K562 (cell line): ENCODE measurements around the gene SSX4B. TPM values are rescaled to one million over a fixed set of nuclear protein-coding genes. Genes with fewer than 3 reads are reported as not detected.
"Not testable (repeated sequence)": the region's sequence is repeated elsewhere in the genome, so short reads cannot be mapped to it uniquely, and the experiment has no call there.

ENCODE experiments used
- ATAC-seq: fragments of 200-7000 bp; cut with Tn5 transposase; 3 replicates; pipeline ENCODE4 v1.9.1; 2020; ENCODE audit warnings: moderate library complexity
- BruUV-seq: library from RNA; stranded (reverse); fragments of 400-500 nt; replicated peaks from 2 replicates; lab custom pipeline; 2021; lab: Mats Ljungman, UMichigan
- CTCF ChIA-PET: fragments of 300-600 bp; formaldehyde crosslinking; extraction: SDS; loops from one replicate; lab custom pipeline; 2021; ENCODE audit warnings: low intra/inter-chr PET ratio; lab: Yijun Ruan, JAX
- POLR2A ChIA-PET: fragments of 300-600, 350-650 bp; sonication (Branson Sonifier 250); formaldehyde crosslinking; extraction: SDS; loops from one replicate; lab custom pipeline; 2021; ENCODE audit warnings: antibody characterized with exemption, inconsistent platforms; lab: Yijun Ruan, JAX
- DNase-seq, 4 experiments: peaks; one replicate each; pipeline versions ENCODE4 v3.0.0 to v3.0.0-alpha.2; 2011 to 2018; ENCODE audit warnings: low spot score in 3 of 4, mixed read lengths in 3 of 4; ENCODE audit errors: extremely low read depth in 1 of 4
- FAIRE-seq: peaks from 2 replicates; lab custom pipeline; 2011; peaks lifted over from hg19 to GRCh38; lab: Jason Lieb, UNC
- H2AFZ ChIP-seq: 2 replicates; pipeline ENCODE4 v1.6.0; 2011; ENCODE audit warnings: low read depth, low read length, control low read depth, inconsistent platforms
- H3K27ac ChIP-seq: fragments of 200-600 bp; 3 replicates; pipeline ENCODE4 v1.8.0; 2011; ENCODE audit warnings: low read depth, mild to moderate bottlenecking, control low read depth, inconsistent platforms, low read length, moderate library complexity, mixed read lengths; ENCODE audit errors: extremely low read depth
- H3K27me3 ChIP-seq, 2 experiments: fragments of 300-600 bp in 1 of 2; 2 replicates in 1 of 2; 3 replicates in 1 of 2; pipeline versions ENCODE4 v1.6.0 to v1.8.0; 2011; ENCODE audit warnings: inconsistent platforms in 2 of 2, low read length in 2 of 2, mild to moderate bottlenecking in 1 of 2, mixed read lengths in 1 of 2, moderate library complexity in 1 of 2; ENCODE audit not compliant: control insufficient read depth in 2 of 2, insufficient read depth in 2 of 2
- H3K36me3 ChIP-seq: fragments of 300-600 bp; 3 replicates; pipeline ENCODE4 v1.8.0; 2011; ENCODE audit warnings: mild to moderate bottlenecking, low read length, inconsistent platforms; ENCODE audit not compliant: control insufficient read depth, insufficient read depth
- H3K4me1 ChIP-seq, 2 experiments: fragments of 200-600 bp in 1 of 2; replicated peaks in 1 of 2; 2 replicates in 1 of 2; 3 replicates in 1 of 2; pipeline versions ENCODE4 v1.5.1 to v1.8.0; 2011; ENCODE audit warnings: inconsistent platforms in 2 of 2, low read length in 2 of 2, mild to moderate bottlenecking in 1 of 2, mixed read lengths in 1 of 2, moderate library complexity in 1 of 2; ENCODE audit not compliant: control insufficient read depth in 2 of 2, insufficient read depth in 2 of 2
- H3K4me2 ChIP-seq: 2 replicates; pipeline ENCODE4 v1.6.1; 2011; ENCODE audit warnings: low read length, control low read depth, inconsistent platforms, mixed read lengths; ENCODE audit not compliant: insufficient read depth
- H3K4me3 ChIP-seq: fragments of 200-600 bp; sonication (generic), shearing (Covaris generic); 2 replicates; pipeline ENCODE4 v1.5.1; 2016; ENCODE audit warnings: control low read depth, inconsistent platforms
- H3K79me2 ChIP-seq: fragments of 200-600 bp; 3 replicates; pipeline ENCODE4 v1.8.0; 2011; ENCODE audit warnings: low read length, inconsistent platforms; ENCODE audit not compliant: control insufficient read depth, insufficient read depth
- H3K9ac ChIP-seq, 2 experiments: 2 replicates each; pipeline versions ENCODE4 v1.6.0 to v1.6.1; 2011; ENCODE audit warnings: low read depth in 2 of 2, low read length in 2 of 2, control low read depth in 1 of 2, inconsistent platforms in 1 of 2, mild to moderate bottlenecking in 1 of 2, mixed read lengths in 1 of 2; ENCODE audit not compliant: insufficient read depth in 1 of 2
- H3K9me1 ChIP-seq: one replicate; pipeline ENCODE4 v1.6.0; 2011; ENCODE audit warnings: inconsistent platforms, mild to moderate bottlenecking, low read length, moderate library complexity; ENCODE audit not compliant: control insufficient read depth, insufficient read depth
- H3K9me3 ChIP-seq: replicated peaks from 2 replicates; pipeline ENCODE4 v1.5.1; 2011; ENCODE audit warnings: low read depth, low read length, inconsistent platforms; ENCODE audit not compliant: control insufficient read depth, insufficient read depth
- H4K20me1 ChIP-seq: replicated peaks from 2 replicates; pipeline ENCODE4 v1.6.1; 2011; ENCODE audit warnings: low read length, inconsistent platforms, mixed read lengths; ENCODE audit not compliant: control insufficient read depth, insufficient read depth
- C11orf30 ChIP-seq: fragments of 450-650 bp; IDR thresholded peaks from 2 replicates; pipeline ENCODE4 v1.6.1; 2016; ENCODE audit warnings: low read depth, mild to moderate bottlenecking
- MAFF ChIP-seq: IDR thresholded peaks from 2 replicates; pipeline ENCODE4 v1.6.1; 2012; ENCODE audit warnings: low read length, improper control_type of control experiment
- MAFG ChIP-seq: fragments of 450-650 bp; conservative IDR thresholded peaks from 2 replicates; pipeline ENCODE4 v1.6.1; 2016; ENCODE audit warnings: missing genetic modification characterization, missing compliant biosample characterization
- MAFK ChIP-seq: IDR thresholded peaks from 2 replicates; pipeline ENCODE4 v1.6.1; 2011; ENCODE audit warnings: low read length, improper control_type of control experiment
- NFE2 ChIP-seq: IDR thresholded peaks from 2 replicates; pipeline ENCODE4 v1.6.1; 2014; ENCODE audit warnings: antibody characterized with exemption, low read depth
- ZNF316 ChIP-seq: fragments of 450-650 bp; IDR thresholded peaks from 2 replicates; pipeline ENCODE4 v1.6.1; 2016
- WGBS: fragments of 100-300 bp; shearing (Covaris generic); methylation state at CpG from one replicate; pipeline ENCODE4 v1.1.6; 2016; ENCODE audit warnings: low coverage, mixed read lengths; ENCODE audit not compliant: insufficient coverage; ENCODE audit errors: missing lambda C conversion rate; 5-methylcytosine and 5-hydroxymethylcytosine counted together
- in situ Hi-C: fragments of 300-500 bp; cut with MboI; formaldehyde crosslinking; loops from 4 replicates; pipeline ENCODE4 v1.15.0; 2018; ENCODE audit warnings: inconsistent platforms, mixed read lengths
- intact Hi-C: fragments of 100-400 bp; cut with micrococcal nuclease; formaldehyde crosslinking; loops from 2 replicates; pipeline ENCODE4 v1.14.2; 2022
- polyA plus RNA-seq, 8 experiments: library from polyadenylated mRNA; depleted of rRNA in 4 of 8; stranded (reverse) in 5 of 8; unstranded in 3 of 8; fragments of >200 nt; fragmentation: Nextera tagmentation in 2 of 8; fragmentation: Illumina TruSeq in 1 of 8; extraction: Ambion mirVana in 2 of 8; extraction: Trizol in 1 of 8; gene quantifications; 2 replicates each; pipeline versions ENCODE4 v1.2.1 to v1.2.3, GENCODE V29; 2011 to 2014; ENCODE audit warnings: inconsistent platforms in 1 of 8, missing spikeins in 1 of 8
- total RNA-seq, 7 experiments: library from RNA; depleted of rRNA in 6 of 7; stranded (reverse); fragments of >200 nt in 6 of 7; fragmentation: Illumina TruSeq in 2 of 7; extraction: Trizol in 2 of 7; gene quantifications; 2 replicates each; pipeline versions ENCODE4 v1.2.1 to v1.2.3, GENCODE V29; 2011 to 2021; ENCODE audit warnings: low replicate concordance in 1 of 7
- TF ChIP-seq, protein P1 (sequence below), 3 experiments: IDR thresholded peaks in 2 of 3; conservative IDR thresholded peaks in 1 of 3; 2 replicates each; pipeline ENCODE4 v1.5.1; 2011 to 2012; ENCODE audit warnings: low read length in 3 of 3, mild to moderate bottlenecking in 3 of 3, control low read depth in 2 of 3, improper control_type of control experiment in 1 of 3, inconsistent platforms in 1 of 3, low read depth in 1 of 3, mixed read lengths in 1 of 3, moderate library complexity in 1 of 3; ENCODE audit not compliant: insufficient read depth in 2 of 3

SSX4B gene
- total and polyA plus RNA-seq, 9 of the 15 experiments (the other 6 are each of a cell fraction or from before 2014, with no cell fraction given): 0.29 to 10.0 (median 4.9) TPM; not detected in 2

DNA sequence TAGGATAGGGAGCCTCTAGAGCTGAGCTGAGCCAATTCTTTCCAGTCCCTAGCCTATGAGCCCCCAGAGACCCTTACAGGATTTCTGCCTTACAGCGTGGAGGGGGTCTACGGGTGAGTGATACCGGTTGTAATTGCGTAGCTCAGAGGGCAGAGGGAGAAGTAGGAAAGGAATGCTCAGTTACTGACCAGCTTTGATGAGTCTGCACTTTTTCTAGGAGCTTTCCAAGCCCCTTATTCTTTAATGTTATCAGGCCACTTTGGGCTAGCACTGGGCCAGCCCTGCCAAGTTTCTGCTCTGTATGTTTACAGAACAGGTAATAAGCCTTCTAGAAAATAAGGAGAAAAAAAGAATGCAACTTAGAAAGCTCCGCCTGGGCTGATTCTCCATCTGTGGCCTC is 17.8 kb upstream of the SSX4B start:
- H3K9me1 ChIP-seq, H3K4me1 ChIP-seq, CTCF ChIA-PET, BruUV-seq, H2AFZ ChIP-seq, H3K9me3 ChIP-seq, H4K20me1 ChIP-seq, H3K36me3 ChIP-seq, H3K79me2 ChIP-seq, FAIRE-seq, H3K27me3 ChIP-seq, H3K4me2 ChIP-seq, H3K4me3 ChIP-seq, intact Hi-C loops, in situ Hi-C loops, H3K27ac ChIP-seq, POLR2A ChIA-PET, H3K9ac ChIP-seq, ATAC-seq: not testable (repeated sequence)
- peak in 1 of 4 experiments; percentile 8 for DNase-seq
- TF ChIP-seq MAFK: peak; percentile 78
- TF ChIP-seq MAFF: peak; percentile 78
- peak; percentile 66 for TF ChIP-seq NFE2
- TF ChIP-seq ZNF316: peak; percentile 95
- TF ChIP-seq, protein P1, sequence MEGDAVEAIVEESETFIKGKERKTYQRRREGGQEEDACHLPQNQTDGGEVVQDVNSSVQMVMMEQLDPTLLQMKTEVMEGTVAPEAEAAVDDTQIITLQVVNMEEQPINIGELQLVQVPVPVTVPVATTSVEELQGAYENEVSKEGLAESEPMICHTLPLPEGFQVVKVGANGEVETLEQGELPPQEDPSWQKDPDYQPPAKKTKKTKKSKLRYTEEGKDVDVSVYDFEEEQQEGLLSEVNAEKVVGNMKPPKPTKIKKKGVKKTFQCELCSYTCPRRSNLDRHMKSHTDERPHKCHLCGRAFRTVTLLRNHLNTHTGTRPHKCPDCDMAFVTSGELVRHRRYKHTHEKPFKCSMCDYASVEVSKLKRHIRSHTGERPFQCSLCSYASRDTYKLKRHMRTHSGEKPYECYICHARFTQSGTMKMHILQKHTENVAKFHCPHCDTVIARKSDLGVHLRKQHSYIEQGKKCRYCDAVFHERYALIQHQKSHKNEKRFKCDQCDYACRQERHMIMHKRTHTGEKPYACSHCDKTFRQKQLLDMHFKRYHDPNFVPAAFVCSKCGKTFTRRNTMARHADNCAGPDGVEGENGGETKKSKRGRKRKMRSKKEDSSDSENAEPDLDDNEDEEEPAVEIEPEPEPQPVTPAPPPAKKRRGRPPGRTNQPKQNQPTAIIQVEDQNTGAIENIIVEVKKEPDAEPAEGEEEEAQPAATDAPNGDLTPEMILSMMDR (IDR thresholded peaks at IDR 0.05 in 2 of 3, conservative IDR thresholded peaks at IDR 0.05 in 1 of 3; ENCODE audit: insufficient read depth in 2 of 3, low read depth in 1 of 3, low read length in 3 of 3): peak in 1 of 3 experiments; percentile 13; a peak in 1 of 6 replicates
- TF ChIP-seq C11orf30: peak; percentile 94
- TF ChIP-seq MAFG (tag): peak; percentile 83
- WGBS: 15% methylated on average over 5 of the region's 5 CpGs

DNA sequence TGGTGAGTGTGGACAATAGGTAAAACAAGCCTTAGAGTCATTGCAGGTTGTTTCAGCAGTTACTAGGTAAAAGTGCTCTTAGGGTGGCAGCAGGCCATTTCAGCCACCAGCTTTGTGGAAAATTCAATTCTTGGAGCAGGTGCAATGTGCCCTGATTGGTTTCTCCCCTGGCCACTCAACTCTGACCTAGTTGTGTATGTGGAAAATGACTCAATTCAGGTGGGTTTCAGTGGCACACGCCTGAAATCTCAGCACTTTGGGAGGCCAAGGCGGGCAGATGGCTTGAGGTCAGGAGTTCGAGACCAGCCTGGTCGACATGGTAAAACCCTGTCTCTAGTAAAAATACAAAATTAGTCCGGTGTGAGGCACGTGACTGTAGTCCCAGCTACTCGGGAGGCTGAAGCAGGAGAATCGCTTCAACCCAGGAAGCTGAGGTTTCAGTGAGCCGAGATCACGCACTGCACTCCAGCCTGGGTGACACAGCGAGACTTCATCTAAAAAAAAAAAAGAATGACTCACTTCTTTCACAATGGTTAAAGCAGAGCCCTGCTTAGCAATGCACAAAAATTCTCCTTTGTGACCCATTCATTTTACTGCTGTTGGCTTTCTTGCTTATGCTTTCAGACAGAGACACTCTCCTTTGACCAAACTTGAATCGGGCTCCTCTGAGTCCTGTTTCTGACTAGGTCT is 15.4 kb upstream of the SSX4B start:
- H3K9ac ChIP-seq, in situ Hi-C loops, H3K4me2 ChIP-seq, BruUV-seq, FAIRE-seq, H3K9me1 ChIP-seq, H3K27me3 ChIP-seq, POLR2A ChIA-PET, H3K36me3 ChIP-seq, DNase-seq, H3K4me3 ChIP-seq, H3K79me2 ChIP-seq, CTCF ChIA-PET, H3K4me1 ChIP-seq, H4K20me1 ChIP-seq, intact Hi-C loops, H3K27ac ChIP-seq, H3K9me3 ChIP-seq, H2AFZ ChIP-seq: not testable (repeated sequence)
- no CpG with 5 or more reads among the region's 12 CpGs for WGBS
- peak; percentile 61; the same call in 2 of the 3 replicates for ATAC-seq
